ENCODE measurements around the gene PAPSS2.

DNA sequence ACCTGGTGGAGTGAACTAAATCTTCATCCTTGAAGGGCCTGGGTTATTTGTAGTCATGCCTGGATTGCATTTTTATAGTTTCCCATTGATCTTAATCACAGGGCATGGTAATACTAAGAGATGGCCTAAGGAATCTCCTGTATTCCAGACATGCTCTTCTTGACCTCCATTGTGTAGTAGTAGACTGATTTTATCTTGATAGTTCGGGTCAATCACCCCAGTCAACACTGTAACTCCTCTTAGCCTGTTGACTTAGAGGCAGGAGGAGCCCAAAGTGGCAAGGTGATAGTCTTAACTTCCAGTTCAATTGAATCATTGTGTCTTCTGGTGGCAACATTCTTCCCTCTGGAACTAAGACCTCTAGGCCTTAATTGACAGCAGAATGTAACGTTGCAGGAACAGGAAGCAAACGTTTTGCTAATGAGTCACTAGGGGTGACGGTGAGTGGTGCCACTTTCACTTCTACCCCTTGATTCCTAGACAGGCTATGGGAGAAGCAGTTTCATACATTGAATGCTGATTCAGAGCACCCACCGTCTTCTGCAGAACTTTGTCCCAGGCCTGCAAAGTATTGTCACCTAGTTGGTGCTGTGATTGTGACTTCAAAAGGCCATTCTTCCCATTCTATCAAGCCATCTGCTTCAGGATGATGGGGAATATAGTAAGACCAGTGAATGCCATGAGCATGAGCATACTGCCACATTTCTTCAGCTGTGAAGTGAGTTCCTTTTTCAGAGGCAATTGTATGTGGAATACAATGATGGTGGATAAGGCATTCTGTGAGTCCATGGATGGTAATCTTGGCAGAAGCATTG is 24.0 kb upstream of the PAPSS2 start:
- TF ChIP-seq, protein P1, sequence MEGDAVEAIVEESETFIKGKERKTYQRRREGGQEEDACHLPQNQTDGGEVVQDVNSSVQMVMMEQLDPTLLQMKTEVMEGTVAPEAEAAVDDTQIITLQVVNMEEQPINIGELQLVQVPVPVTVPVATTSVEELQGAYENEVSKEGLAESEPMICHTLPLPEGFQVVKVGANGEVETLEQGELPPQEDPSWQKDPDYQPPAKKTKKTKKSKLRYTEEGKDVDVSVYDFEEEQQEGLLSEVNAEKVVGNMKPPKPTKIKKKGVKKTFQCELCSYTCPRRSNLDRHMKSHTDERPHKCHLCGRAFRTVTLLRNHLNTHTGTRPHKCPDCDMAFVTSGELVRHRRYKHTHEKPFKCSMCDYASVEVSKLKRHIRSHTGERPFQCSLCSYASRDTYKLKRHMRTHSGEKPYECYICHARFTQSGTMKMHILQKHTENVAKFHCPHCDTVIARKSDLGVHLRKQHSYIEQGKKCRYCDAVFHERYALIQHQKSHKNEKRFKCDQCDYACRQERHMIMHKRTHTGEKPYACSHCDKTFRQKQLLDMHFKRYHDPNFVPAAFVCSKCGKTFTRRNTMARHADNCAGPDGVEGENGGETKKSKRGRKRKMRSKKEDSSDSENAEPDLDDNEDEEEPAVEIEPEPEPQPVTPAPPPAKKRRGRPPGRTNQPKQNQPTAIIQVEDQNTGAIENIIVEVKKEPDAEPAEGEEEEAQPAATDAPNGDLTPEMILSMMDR (IDR thresholded peaks at IDR 0.05; ENCODE audit: insufficient read depth, low read length) = no peak
- TF ChIP-seq, protein P2, sequence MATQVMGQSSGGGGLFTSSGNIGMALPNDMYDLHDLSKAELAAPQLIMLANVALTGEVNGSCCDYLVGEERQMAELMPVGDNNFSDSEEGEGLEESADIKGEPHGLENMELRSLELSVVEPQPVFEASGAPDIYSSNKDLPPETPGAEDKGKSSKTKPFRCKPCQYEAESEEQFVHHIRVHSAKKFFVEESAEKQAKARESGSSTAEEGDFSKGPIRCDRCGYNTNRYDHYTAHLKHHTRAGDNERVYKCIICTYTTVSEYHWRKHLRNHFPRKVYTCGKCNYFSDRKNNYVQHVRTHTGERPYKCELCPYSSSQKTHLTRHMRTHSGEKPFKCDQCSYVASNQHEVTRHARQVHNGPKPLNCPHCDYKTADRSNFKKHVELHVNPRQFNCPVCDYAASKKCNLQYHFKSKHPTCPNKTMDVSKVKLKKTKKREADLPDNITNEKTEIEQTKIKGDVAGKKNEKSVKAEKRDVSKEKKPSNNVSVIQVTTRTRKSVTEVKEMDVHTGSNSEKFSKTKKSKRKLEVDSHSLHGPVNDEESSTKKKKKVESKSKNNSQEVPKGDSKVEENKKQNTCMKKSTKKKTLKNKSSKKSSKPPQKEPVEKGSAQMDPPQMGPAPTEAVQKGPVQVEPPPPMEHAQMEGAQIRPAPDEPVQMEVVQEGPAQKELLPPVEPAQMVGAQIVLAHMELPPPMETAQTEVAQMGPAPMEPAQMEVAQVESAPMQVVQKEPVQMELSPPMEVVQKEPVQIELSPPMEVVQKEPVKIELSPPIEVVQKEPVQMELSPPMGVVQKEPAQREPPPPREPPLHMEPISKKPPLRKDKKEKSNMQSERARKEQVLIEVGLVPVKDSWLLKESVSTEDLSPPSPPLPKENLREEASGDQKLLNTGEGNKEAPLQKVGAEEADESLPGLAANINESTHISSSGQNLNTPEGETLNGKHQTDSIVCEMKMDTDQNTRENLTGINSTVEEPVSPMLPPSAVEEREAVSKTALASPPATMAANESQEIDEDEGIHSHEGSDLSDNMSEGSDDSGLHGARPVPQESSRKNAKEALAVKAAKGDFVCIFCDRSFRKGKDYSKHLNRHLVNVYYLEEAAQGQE (IDR thresholded peaks at IDR 0.05; ENCODE audit: insufficient replicate concordance, low read depth) = no peak
- no peak for TF ChIP-seq POLR2AphosphoS5 (IDR thresholded peaks at IDR 0.05; ENCODE audit: low read depth)
- TF ChIP-seq GABPA (IDR thresholded peaks at IDR 0.05; ENCODE audit: low read depth) = no peak

All from HL-60 (cell line).